Measurements from ENCODE around the gene FAM3B.
A peak's percentile ranks its signal among the peaks of the same experiment; 100 is the strongest.

The FAM3B gene

DNA sequence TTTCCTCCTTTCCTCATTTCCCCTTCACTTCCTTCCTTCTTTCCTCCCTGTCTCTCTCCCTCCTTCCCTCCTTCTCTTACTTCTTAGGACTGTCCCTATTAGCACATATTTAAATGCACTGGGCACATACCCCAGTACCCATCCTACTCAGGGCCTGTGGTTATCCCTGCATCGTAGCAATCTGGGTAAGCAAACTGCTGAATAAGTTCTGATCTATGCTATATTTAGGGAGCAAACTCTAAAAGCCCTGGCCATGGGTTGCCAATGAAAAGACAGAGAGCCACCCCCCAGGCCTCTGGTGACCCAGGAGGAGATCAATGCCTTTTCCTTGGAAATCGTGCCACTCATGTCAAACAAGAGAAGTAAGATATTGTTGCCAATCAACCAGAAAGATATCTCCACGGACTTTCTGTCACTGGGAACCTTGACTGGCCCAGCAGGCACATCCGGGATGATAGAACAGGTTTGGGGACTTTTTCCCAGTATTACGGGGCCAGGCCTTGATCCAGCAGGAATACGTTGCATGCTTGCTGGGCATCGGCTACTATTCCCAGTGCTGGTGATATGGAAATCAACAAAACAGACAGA lies 5.4 kb downstream of the FAM3B start:
- peak overlapping the region; percentile 100 for H3K27ac ChIP-seq (ENCODE audit: low read depth, low read length, poor library complexity, severe bottlenecking)
- peaks cover 69% of the 10 kb centered on the region for H3K4me1 ChIP-seq (ENCODE audit: insufficient read depth, low read length, severe bottlenecking)
- H3K9ac ChIP-seq (ENCODE audit: low read length): peak overlapping the region; percentile 65
- H3K27me3 ChIP-seq (ENCODE audit: insufficient read depth, low read length): no peaks in the 10 kb centered on the region
- H3K79me2 ChIP-seq (ENCODE audit: insufficient read depth, low read length): no peaks in the 10 kb centered on the region
- TF ChIP-seq, protein P1, sequence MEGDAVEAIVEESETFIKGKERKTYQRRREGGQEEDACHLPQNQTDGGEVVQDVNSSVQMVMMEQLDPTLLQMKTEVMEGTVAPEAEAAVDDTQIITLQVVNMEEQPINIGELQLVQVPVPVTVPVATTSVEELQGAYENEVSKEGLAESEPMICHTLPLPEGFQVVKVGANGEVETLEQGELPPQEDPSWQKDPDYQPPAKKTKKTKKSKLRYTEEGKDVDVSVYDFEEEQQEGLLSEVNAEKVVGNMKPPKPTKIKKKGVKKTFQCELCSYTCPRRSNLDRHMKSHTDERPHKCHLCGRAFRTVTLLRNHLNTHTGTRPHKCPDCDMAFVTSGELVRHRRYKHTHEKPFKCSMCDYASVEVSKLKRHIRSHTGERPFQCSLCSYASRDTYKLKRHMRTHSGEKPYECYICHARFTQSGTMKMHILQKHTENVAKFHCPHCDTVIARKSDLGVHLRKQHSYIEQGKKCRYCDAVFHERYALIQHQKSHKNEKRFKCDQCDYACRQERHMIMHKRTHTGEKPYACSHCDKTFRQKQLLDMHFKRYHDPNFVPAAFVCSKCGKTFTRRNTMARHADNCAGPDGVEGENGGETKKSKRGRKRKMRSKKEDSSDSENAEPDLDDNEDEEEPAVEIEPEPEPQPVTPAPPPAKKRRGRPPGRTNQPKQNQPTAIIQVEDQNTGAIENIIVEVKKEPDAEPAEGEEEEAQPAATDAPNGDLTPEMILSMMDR (IDR thresholded peaks at IDR 0.05; ENCODE audit: low read length): no peak
- H3K4me3 ChIP-seq (ENCODE audit: low read depth, low read length, poor library complexity, severe bottlenecking): no peak overlapping the region
- H3F3A ChIP-seq (ENCODE audit: insufficient read depth, low read length): no peaks in the 10 kb centered on the region
- peak overlapping the region; percentile 49 for H3K4me2 ChIP-seq (ENCODE audit: low read length)
- H3K36me3 ChIP-seq (ENCODE audit: insufficient read depth, low read length): no peaks in the 10 kb centered on the region
- no peak overlapping the region for H2AFZ ChIP-seq (ENCODE audit: low read length)
- no peaks in the 10 kb centered on the region for H4K20me1 ChIP-seq (ENCODE audit: insufficient read depth, low read length)
- H3K9me2 ChIP-seq (ENCODE audit: low read depth, low read length): no peaks in the 10 kb centered on the region
- H3K9me3 ChIP-seq (ENCODE audit: low read length): no peaks in the 10 kb centered on the region

DNA sequence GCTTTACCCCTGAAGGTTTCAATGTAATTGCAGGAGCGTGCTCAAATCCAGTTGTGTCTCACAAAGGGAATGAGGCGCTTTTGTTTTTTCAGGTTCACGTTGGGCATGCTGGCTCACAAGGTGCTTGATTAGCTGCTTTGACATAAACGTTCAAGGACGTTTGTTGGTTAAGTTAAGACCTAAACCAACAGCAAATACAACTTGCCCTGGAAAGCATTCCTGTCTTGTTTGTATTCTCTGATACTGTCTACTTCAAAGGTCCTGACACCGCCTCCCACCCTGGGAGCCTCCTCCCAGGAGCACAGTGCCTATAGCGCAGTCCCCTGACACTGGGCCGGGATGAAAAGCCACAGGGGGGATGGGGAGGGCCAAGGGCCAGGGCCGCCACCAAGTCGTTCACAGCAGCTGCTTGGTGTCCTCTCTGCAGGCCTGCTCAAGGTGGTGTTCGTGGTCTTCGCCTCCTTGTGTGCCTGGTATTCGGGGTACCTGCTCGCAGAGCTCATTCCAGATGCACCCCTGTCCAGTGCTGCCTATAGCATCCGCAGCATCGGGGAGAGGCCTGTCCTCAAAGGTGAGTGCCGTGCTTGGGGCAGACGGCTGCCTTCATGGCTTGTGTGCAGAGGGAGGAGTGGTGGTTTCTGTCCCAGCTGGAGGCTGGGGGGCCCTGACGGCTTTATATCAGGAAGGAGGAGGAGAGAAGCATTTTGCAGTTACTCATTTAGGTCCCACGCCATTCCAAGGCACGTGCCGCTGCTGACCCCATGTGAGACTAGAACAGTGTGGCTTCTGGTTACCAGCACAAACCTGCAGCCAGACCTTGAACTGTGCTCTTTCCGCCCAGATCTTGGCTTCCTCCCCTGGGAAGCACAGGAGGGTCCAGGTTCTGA lies 6.1 kb downstream of the FAM3B start:
- Histone ChIP-seq H3K36me3 (ENCODE audit: insufficient read depth, low read length) (no peaks in the 10 kb centered on the region), H3K4me2 (ENCODE audit: low read length) (no peak overlapping the region), H2AFZ (ENCODE audit: low read length) (no peak overlapping the region), H4K20me1 (ENCODE audit: insufficient read depth, low read length) (no peaks in the 10 kb centered on the region), H3K27ac (ENCODE audit: low read depth, low read length, poor library complexity, severe bottlenecking) (peak overlapping the region; percentile 100), H3K4me3 (ENCODE audit: low read depth, low read length, poor library complexity, severe bottlenecking) (no peak overlapping the region), H3K4me1 (ENCODE audit: insufficient read depth, low read length, severe bottlenecking) (peaks cover 77% of the 10 kb centered on the region), H3F3A (ENCODE audit: insufficient read depth, low read length) (no peaks in the 10 kb centered on the region), H3K9me3 (ENCODE audit: low read length) (no peaks in the 10 kb centered on the region), H3K9me2 (ENCODE audit: low read depth, low read length) (no peaks in the 10 kb centered on the region), H3K27me3 (ENCODE audit: insufficient read depth, low read length) (no peaks in the 10 kb centered on the region), H3K79me2 (ENCODE audit: insufficient read depth, low read length) (no peaks in the 10 kb centered on the region), H3K9ac (ENCODE audit: low read length) (peak overlapping the region; percentile 65; the same call in 1 of the 2 replicates)
- TF ChIP-seq EZH2 (IDR thresholded peaks at IDR 0.05; ENCODE audit: borderline replicate concordance, low read length): no peak
- TF ChIP-seq, protein P1 (IDR thresholded peaks at IDR 0.05; ENCODE audit: low read length): no peak

- TF ChIP-seq EZH2 (IDR thresholded peaks at IDR 0.05; ENCODE audit: borderline replicate concordance, low read length): no peak
- TF ChIP-seq, protein P1 (IDR thresholded peaks at IDR 0.05; ENCODE audit: low read length): no peak
- Histone ChIP-seq H3K4me1 (ENCODE audit: insufficient read depth, low read length, severe bottlenecking) (peaks cover 77% of the 10 kb centered on the region), H3K27ac (ENCODE audit: low read depth, low read length, poor library complexity, severe bottlenecking) (peak overlapping the region; percentile 57), H3K4me3 (ENCODE audit: low read depth, low read length, poor library complexity, severe bottlenecking) (no peak overlapping the region), H3K9ac (ENCODE audit: low read length) (no peak overlapping the region), H3K4me2 (ENCODE audit: low read length) (no peak overlapping the region), H3K27me3 (ENCODE audit: insufficient read depth, low read length) (no peaks in the 10 kb centered on the region), H3K79me2 (ENCODE audit: insufficient read depth, low read length) (no peaks in the 10 kb centered on the region), H3K36me3 (ENCODE audit: insufficient read depth, low read length) (no peaks in the 10 kb centered on the region), H2AFZ (ENCODE audit: low read length) (no peak overlapping the region), H4K20me1 (ENCODE audit: insufficient read depth, low read length) (no peaks in the 10 kb centered on the region), H3K9me3 (ENCODE audit: low read length) (no peaks in the 10 kb centered on the region), H3K9me2 (ENCODE audit: low read depth, low read length) (no peaks in the 10 kb centered on the region), H3F3A (ENCODE audit: insufficient read depth, low read length) (no peaks in the 10 kb centered on the region)
Observed at GRCh38 chr21:41325138-41325912, 8.7 kb downstream of the FAM3B start.

Data from OCI-LY1 (cell line).